Measurements from ENCODE around the gene SPAG17.
A peak's percentile ranks its signal among the peaks of the same experiment; 100 is the strongest.

SPAG17 gene

GRCh38 chr1:118148034-118148433 is 37.0 kb downstream of the SPAG17 start:
- CTCF ChIA-PET = no interaction called here

GRCh38 chr1:118147522-118147921 is 37.5 kb downstream of the SPAG17 start:
- ChIA-PET CTCF (no interaction called here), POLR2A (ENCODE audit: low non-redundant PET) (no interaction called here)
- peak; percentile 47 for DNase-seq (ENCODE audit: low spot score)

More at GRCh38 chr1:118148034-118148433, 37.0 kb downstream of the SPAG17 start:
- POLR2A ChIA-PET (ENCODE audit: low non-redundant PET) = no interaction called here
- no peak overlapping the region for H3K27ac ChIP-seq
- no peak for DNase-seq (ENCODE audit: low spot score)
- TF ChIP-seq CTCF (conservative IDR thresholded peaks at IDR 0.05; ENCODE audit: low read depth) = no peak

GRCh38 chr1:118145721-118146120 is 39.3 kb downstream of the SPAG17 start:
- TF ChIP-seq CTCF (conservative IDR thresholded peaks at IDR 0.05; ENCODE audit: low read depth) = no peak
- DNase-seq (ENCODE audit: low spot score) = no peak
- ChIA-PET POLR2A (ENCODE audit: low non-redundant PET) (no interaction called here), CTCF (interaction anchor here (0.6 kb wide), 2 partner anchors 483 to 884 kb away, joined by 5 to 6 read pairs; no protein-coding TSS in a partner anchor)
- H3K27ac ChIP-seq = no peak overlapping the region

More at GRCh38 chr1:118147522-118147921, 37.5 kb downstream of the SPAG17 start:
- H3K27ac ChIP-seq = no peak overlapping the region
- TF ChIP-seq CTCF (conservative IDR thresholded peaks at IDR 0.05; ENCODE audit: low read depth) = no peak

- H3K27ac ChIP-seq = no peak overlapping the region
- ChIA-PET POLR2A (ENCODE audit: low non-redundant PET) (no interaction called here), CTCF (no interaction called here)
- DNase-seq (ENCODE audit: low spot score) = no peak
- TF ChIP-seq CTCF (conservative IDR thresholded peaks at IDR 0.05; ENCODE audit: low read depth) = no peak
These were observed 40.3 kb downstream of the SPAG17 start for GRCh38 chr1:118144684-118145083.

GRCh38 chr1:118143831-118144230 is 41.2 kb downstream of the SPAG17 start:
- TF ChIP-seq CTCF (conservative IDR thresholded peaks at IDR 0.05; ENCODE audit: low read depth) = no peak
- POLR2A ChIA-PET (ENCODE audit: low non-redundant PET) = interaction anchor here (0.6 kb wide), 1 partner anchor 63 kb away, joined by 3 read pairs; no protein-coding TSS in a partner anchor
- DNase-seq (ENCODE audit: low spot score) = no peak
- CTCF ChIA-PET = no interaction called here
- H3K27ac ChIP-seq = no peak overlapping the region

- CTCF ChIA-PET = interaction anchor here (0.5 to 1.1 kb wide), 3 partner anchors 9 to 105 kb away, joined by 3 to 5 read pairs (median 4); no protein-coding TSS in a partner anchor
- TF ChIP-seq CTCF (conservative IDR thresholded peaks at IDR 0.05; ENCODE audit: low read depth) = no peak
- no peak overlapping the region for H3K27ac ChIP-seq
- POLR2A ChIA-PET (ENCODE audit: low non-redundant PET) = interaction anchor here (0.6 kb wide), 1 partner anchor 63 kb away, joined by 3 read pairs; no protein-coding TSS in a partner anchor
- DNase-seq (ENCODE audit: low spot score) = no peak
These were observed 41.9 kb downstream of the SPAG17 start for GRCh38 chr1:118143121-118143520.
